Fibroblast of skin of right biceps (primary cell): ENCODE data around the gene USP47.

Experiments
- DNase-seq: peaks from one replicate; pipeline ENCODE4 v3.0.0-alpha.2; 2013

USP47 gene

GRCh38 chr11:11982461-11982860, 140.7 kb downstream of the USP47 start:
- no peak for DNase-seq

- peak; percentile 55 for DNase-seq
These were observed 141.2 kb downstream of the USP47 start for GRCh38 chr11:11982975-11983374.

GRCh38 chr11:11983427-11983826, 141.7 kb downstream of the USP47 start:
- no peak for DNase-seq

GRCh38 chr11:11984563-11984962, 142.8 kb downstream of the USP47 start:
- no peak for DNase-seq

- DNase-seq, result peak; percentile 90
These were observed 143.4 kb downstream of the USP47 start for GRCh38 chr11:11985016-11985715.

- no peak for DNase-seq
These were observed 144.5 kb downstream of the USP47 start for GRCh38 chr11:11985954-11986949.

- DNase-seq, result peak; percentile 76
These were observed 145.8 kb downstream of the USP47 start for GRCh38 chr11:11987503-11988022.

GRCh38 chr11:11988099-11988651, 146.4 kb downstream of the USP47 start:
- peak; percentile 90 for DNase-seq

- DNase-seq, result no peak
These were observed 147.0 kb downstream of the USP47 start for GRCh38 chr11:11988681-11989261.

GRCh38 chr11:11989774-11990744, 148.3 kb downstream of the USP47 start:
- DNase-seq, result peak; percentile 82

- peak; percentile 60 for DNase-seq
These were observed 150.8 kb downstream of the USP47 start for GRCh38 chr11:11992257-11993212.

- DNase-seq, result peak; percentile 88
These were observed 152.1 kb downstream of the USP47 start for GRCh38 chr11:11993839-11994238.

- DNase-seq, result no peak
These were observed 153.8 kb downstream of the USP47 start for GRCh38 chr11:11995601-11996000.

- no peak for DNase-seq
These were observed 154.7 kb downstream of the USP47 start for GRCh38 chr11:11996321-11997048.

GRCh38 chr11:11997049-11997322, 155.2 kb downstream of the USP47 start:
- DNase-seq, result no peak

GRCh38 chr11:11998091-11998781, 156.5 kb downstream of the USP47 start:
- DNase-seq, result peak; percentile 90

- DNase-seq, result no peak
These were observed 159.4 kb downstream of the USP47 start for GRCh38 chr11:12001186-12001585.

GRCh38 chr11:12003336-12003735, 161.6 kb downstream of the USP47 start:
- DNase-seq, result no peak

- DNase-seq, result no peak
These were observed 162.0 kb downstream of the USP47 start for GRCh38 chr11:12003815-12004214.
